Activated CD8-positive, alpha-beta memory T cell treated with anti-CD3 and anti-CD28 coated beads for 36 hours (primary cell): ENCODE results near the gene ITGB2. TPM values are rescaled to one million over a fixed set of nuclear protein-coding genes. Genes with fewer than 3 reads are reported as not detected.

ENCODE experiments used
- CTCF ChIA-PET: fragments of 350-600 bp; sonication (Branson Sonifier 250); formaldehyde crosslinking; loops from one replicate; lab custom pipeline; 2021; ENCODE audit warnings: antibody characterized with exemption; lab: Charles Lee
- POLR2A ChIA-PET: fragments of 350-600 bp; sonication (Branson Sonifier 250); formaldehyde crosslinking; loops from one replicate; lab custom pipeline; 2021; ENCODE audit warnings: antibody characterized with exemption; lab: Charles Lee
- total RNA-seq, 2 experiments: library from RNA; stranded (reverse); gene quantifications; one replicate each; pipeline ENCODE4 v1.2.3, GENCODE V29; 2021

Gene ITGB2
- total RNA-seq, 2 experiments from 2014 or later, result 197 to 216 TPM

- CTCF ChIA-PET, result no interaction called here
Measured at GRCh38 chr21:44921928-44922327, 1.2 kb upstream of the ITGB2 start.

GRCh38 chr21:44919913-44920693 lies 596 bp downstream of the ITGB2 start:
- POLR2A ChIA-PET, result interaction anchor here (0.6 to 1.3 kb wide), 5 partner anchors 11 to 157 kb away, joined by 3 to 7 read pairs (median 6); no protein-coding TSS in a partner anchor
- CTCF ChIA-PET, result interaction anchor here (0.7 to 2.5 kb wide), 5 partner anchors 8 to 47 kb away, joined by 3 to 11 read pairs (median 6); no protein-coding TSS in a partner anchor

More at GRCh38 chr21:44921928-44922327, 1.2 kb upstream of the ITGB2 start:
- POLR2A ChIA-PET, result no interaction called here

GRCh38 chr21:44919111-44919912 lies 1.4 kb downstream of the ITGB2 start:
- CTCF ChIA-PET, result interaction anchor here (1.1 to 2.5 kb wide), 5 partner anchors 9 to 46 kb away, joined by 3 to 11 read pairs (median 6); no protein-coding TSS in a partner anchor
- POLR2A ChIA-PET, result interaction anchor here (1.3 kb wide), 1 partner anchor 12 kb away, joined by 6 read pairs; no protein-coding TSS in a partner anchor

- POLR2A ChIA-PET, result interaction anchor here (0.7 to 1.3 kb wide), 2 partner anchors 9 to 12 kb away, joined by 4 to 6 read pairs; no protein-coding TSS in a partner anchor
- CTCF ChIA-PET, result interaction anchor here (1.1 to 2.5 kb wide), 4 partner anchors 10 to 25 kb away, joined by 4 to 11 read pairs (median 8); no protein-coding TSS in a partner anchor
Measured at GRCh38 chr21:44918581-44919033, 2.1 kb downstream of the ITGB2 start.

- ChIA-PET POLR2A (interaction anchor here (0.7 kb wide), 1 partner anchor 9 kb away, joined by 4 read pairs; no protein-coding TSS in a partner anchor), CTCF (interaction anchor here (1.1 to 2.5 kb wide), 4 partner anchors 10 to 25 kb away, joined by 4 to 11 read pairs (median 8); no protein-coding TSS in a partner anchor)
Measured at GRCh38 chr21:44918107-44918470, 2.6 kb downstream of the ITGB2 start.

GRCh38 chr21:44917446-44918106 lies 3.1 kb downstream of the ITGB2 start:
- CTCF ChIA-PET, result interaction anchor here (1.1 to 2.5 kb wide), 3 partner anchors 10 to 14 kb away, joined by 4 to 9 read pairs (median 8); no protein-coding TSS in a partner anchor

GRCh38 chr21:44916965-44917364 lies 3.7 kb downstream of the ITGB2 start:
- CTCF ChIA-PET, result interaction anchor here (1.1 to 1.7 kb wide), 3 partner anchors 10 to 15 kb away, joined by 4 to 8 read pairs (median 8); no protein-coding TSS in a partner anchor
- POLR2A ChIA-PET, result interaction anchor here (0.7 kb wide), 1 partner anchor 8 kb away, joined by 3 read pairs; no protein-coding TSS in a partner anchor

More at GRCh38 chr21:44917446-44918106, 3.1 kb downstream of the ITGB2 start:
- POLR2A ChIA-PET, result no interaction called here

- ChIA-PET CTCF (interaction anchor here (0.7 to 2.0 kb wide), 8 partner anchors 11 to 247 kb away, joined by 3 to 8 read pairs (median 3); partner anchors contain the start of gene SLX9), POLR2A (interaction anchor here (1.0 to 2.6 kb wide), 4 partner anchors 12 to 25 kb away, joined by 3 to 16 read pairs (median 6); partner anchors contain the start of gene SLX9)
Measured at GRCh38 chr21:44914176-44914874, 6.4 kb downstream of the ITGB2 start.

GRCh38 chr21:44913425-44914175 lies 7.1 kb downstream of the ITGB2 start:
- POLR2A ChIA-PET, result interaction anchor here (0.5 to 2.6 kb wide), 7 partner anchors 13 to 53 kb away, joined by 3 to 16 read pairs (median 3); partner anchors contain the start of gene SLX9
- CTCF ChIA-PET, result interaction anchor here (0.7 to 2.0 kb wide), 9 partner anchors 12 to 246 kb away, joined by 3 to 8 read pairs (median 3); partner anchors contain the start of gene SLX9

- ChIA-PET CTCF (interaction anchor here (0.5 to 1.8 kb wide), 7 partner anchors 15 to 1003 kb away, joined by 3 to 5 read pairs (median 3); no protein-coding TSS in a partner anchor), POLR2A (interaction anchor here (0.5 to 2.6 kb wide), 6 partner anchors 14 to 54 kb away, joined by 3 to 16 read pairs (median 4); no protein-coding TSS in a partner anchor)
Measured at GRCh38 chr21:44912506-44913412, 7.9 kb downstream of the ITGB2 start.

GRCh38 chr21:44912158-44912473 lies 8.6 kb downstream of the ITGB2 start:
- POLR2A ChIA-PET, result no interaction called here

GRCh38 chr21:44911384-44912157 lies 9.1 kb downstream of the ITGB2 start:
- ChIA-PET CTCF (interaction anchor here (0.6 to 1.8 kb wide), 6 partner anchors 13 to 37 kb away, joined by 3 to 4 read pairs (median 3); partner anchors contain the start of gene SLX9), POLR2A (interaction anchor here (2.2 kb wide), 1 partner anchor 16 kb away, joined by 6 read pairs; no protein-coding TSS in a partner anchor)

More at GRCh38 chr21:44912158-44912473, 8.6 kb downstream of the ITGB2 start:
- CTCF ChIA-PET, result interaction anchor here (1.5 to 1.8 kb wide), 2 partner anchors 18 to 37 kb away, joined by 3 to 4 read pairs; no protein-coding TSS in a partner anchor

- ChIA-PET POLR2A (interaction anchor here (2.2 kb wide), 1 partner anchor 16 kb away, joined by 6 read pairs; no protein-coding TSS in a partner anchor), CTCF (interaction anchor here (0.6 to 1.8 kb wide), 6 partner anchors 14 to 36 kb away, joined by 3 to 4 read pairs (median 3); partner anchors contain the start of gene SLX9)
Measured at GRCh38 chr21:44911068-44911383, 9.7 kb downstream of the ITGB2 start.
